GM21526 (cell line): ENCODE results near the gene EFNA5.

Experiments used
- ATAC-seq: cut with Tn5 transposase; IDR thresholded peaks from one replicate; pipeline ENCODE4 v1.9.1; 2021; ENCODE audit warnings: moderate library complexity; ENCODE audit not compliant: unreplicated experiment, low FRiP score

Gene EFNA5

DNA sequence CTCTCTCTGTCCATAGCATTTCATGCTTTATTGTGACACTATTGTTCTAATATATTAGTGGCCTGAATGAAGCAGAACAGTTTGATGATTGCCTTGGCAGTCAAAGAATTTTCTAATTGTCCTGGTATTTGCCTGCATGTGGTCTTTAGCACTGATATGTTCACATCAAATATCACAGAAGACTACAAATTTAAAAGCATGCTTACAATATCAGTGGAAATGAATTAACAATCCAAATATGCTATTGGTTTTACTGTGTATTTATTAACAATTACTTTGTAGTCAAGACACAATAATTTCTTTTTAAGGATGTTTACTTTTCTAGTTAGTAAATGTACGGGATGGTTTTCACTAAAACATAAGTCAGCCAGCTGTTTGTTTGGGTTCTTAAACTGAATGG, 18.3 kb downstream of the EFNA5 start:
- ATAC-seq: no peak

DNA sequence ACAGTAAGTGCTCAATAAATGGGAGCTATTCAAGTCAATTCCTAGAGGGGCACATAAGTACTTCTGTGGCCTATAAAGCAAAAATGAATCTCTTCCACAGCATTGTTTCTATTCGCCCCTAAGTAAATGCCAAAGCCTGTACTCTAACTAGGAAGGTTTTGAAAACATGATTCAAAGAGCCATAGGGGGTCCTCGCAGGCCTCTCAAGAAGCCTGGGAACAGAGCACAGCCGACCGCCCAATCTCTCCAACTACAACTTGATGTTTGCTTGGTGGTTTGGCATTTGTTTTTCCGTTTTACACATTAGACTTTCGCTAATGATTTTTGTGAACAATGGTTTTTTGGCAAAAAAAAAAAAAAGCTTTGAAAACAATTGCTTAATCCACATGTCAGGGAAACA, 19.4 kb downstream of the EFNA5 start:
- no peak for ATAC-seq

DNA sequence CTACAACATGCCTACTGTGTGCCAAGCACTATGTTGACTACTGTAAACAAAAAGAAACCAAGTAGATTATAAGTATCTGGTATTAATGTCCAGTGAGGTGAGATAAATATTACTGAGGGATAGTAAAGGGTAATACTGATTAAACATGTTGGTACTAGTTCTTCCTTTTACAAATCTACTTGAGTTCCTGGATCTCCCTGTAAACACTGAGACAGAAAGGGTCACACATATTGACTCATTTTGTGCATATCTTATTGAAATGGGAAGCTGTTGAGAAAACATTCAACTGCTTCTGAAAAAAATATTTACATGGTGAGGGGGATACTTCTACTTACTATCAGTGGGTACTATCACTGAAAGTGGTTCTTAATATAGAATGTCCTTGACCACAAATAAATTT, 24.3 kb downstream of the EFNA5 start:
- ATAC-seq: no peak

GRCh38 chr5:107640568-107640967, 30.2 kb downstream of the EFNA5 start:
- no peak for ATAC-seq

- ATAC-seq: no peak
Measured at GRCh38 chr5:107639990-107640389, 30.7 kb downstream of the EFNA5 start.

DNA sequence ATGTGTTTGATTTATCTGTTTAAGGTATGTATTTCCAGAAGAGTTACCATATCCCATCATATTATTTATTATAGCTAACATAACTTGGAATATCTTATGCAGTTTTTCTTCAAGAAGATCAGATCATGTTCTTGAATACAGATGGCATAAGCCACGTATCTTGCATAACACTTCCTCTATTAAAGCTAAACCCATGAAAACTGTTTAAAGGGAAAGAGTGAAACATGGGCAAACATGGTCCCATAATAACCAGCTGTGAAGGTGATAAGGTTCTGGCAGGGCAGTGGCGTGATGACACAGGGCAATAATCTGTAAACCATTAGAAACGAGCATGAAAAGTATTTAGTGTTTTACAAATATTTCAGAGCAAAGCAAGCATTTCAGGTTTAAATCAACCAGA, 34.2 kb downstream of the EFNA5 start:
- no peak for ATAC-seq

DNA sequence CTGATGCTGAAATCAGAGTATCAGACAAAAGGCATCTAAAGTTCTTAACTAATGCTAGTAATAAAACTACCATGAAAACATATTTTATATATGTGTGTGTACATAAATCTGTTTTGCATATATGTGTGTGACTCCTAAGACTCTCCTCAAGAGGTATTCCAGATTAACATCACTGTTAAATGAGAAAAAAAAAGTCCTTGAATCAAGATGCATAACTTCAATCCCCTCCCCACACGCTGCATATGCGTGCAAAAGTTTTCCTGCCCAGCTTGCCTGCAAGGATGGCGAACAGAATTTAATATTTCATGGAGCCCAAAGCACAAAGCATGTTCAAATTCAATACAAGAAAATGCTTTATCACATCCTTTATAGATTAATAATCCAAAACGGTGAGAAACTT, 34.7 kb downstream of the EFNA5 start:
- ATAC-seq: no peak

- ATAC-seq: no peak
Measured at GRCh38 chr5:107634981-107635848, 35.5 kb downstream of the EFNA5 start.

DNA sequence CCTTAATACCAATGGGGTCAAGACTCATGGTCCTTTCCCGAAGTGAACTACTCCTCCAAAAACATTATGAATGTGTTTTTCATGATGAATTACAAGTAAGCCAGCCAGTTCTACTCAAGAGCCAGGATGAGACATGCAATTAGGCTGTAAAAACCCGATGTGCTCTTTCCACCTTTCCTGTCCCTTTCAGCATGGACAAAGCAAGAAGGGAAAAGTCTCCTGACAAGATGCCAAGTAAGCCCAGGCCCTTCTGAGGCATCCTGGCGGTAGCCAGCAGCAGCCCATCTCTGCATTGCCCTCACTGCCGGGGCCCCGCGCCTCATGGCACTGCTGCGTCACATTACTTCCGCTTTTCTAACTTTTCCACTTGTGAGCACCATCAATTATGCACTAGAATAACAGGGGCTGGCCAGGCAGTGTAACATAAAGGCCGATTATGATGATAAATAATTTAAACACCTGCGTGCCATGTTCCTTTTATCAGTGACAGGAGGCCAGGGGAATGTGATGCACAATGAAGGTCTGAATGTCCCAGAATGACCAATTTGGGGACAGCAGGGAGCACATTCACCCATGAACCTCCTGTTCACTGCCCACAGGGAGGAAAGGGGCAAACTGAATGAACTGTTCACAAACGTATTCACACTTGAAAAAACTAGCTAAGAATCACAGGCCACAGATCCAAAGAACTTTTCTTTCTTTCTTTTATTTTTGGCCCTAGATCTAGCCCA, 37.4 kb downstream of the EFNA5 start:
- ATAC-seq: no peak

DNA sequence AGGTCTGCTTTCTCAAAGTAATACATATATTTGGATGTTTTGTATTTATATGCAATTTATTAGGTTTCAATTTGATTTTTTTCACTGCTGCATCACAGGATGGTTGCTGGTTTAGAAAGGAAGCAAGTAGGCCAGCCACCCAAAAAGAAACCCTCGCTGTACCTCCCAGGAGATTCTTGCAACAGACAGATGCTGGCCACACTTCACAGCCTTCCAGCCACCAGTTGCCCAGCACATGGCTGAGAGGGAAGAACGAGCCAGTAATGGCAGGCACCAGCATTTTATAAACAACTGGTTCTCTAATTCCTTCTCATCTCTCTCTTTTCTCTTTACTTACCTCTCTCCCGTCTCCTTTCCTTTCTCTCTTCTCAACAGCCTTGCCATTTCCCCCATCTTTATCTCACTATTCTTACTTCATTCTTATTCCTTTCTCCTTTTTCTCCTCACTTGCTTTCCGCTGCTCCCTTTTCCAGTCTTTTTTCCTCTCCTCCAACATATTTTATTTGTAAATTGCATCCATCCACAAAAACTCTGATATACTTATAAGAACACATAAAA, 38.9 kb downstream of the EFNA5 start:
- no peak for ATAC-seq

DNA sequence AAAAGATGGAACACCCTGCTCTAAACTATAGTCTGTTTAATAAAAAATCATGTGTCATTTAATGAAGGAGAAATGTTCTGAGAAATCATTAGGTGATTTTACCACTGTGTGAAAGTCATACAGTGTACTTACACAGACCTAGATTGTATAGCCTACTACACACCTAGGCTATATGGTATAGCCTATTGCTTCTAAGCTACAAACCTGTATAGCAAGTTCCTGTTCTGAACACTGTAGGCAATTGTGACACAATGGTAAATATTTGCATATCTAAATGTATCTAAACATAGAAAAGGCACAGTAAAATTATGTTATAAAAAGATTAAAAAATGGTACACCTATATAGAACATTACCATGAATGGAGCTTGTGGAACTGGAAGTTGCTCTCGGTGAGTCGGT, 40.6 kb downstream of the EFNA5 start:
- ATAC-seq: no peak

GRCh38 chr5:107624235-107624634, 46.5 kb downstream of the EFNA5 start:
- ATAC-seq: no peak

- no peak for ATAC-seq
Measured at GRCh38 chr5:107621089-107621488, 49.6 kb downstream of the EFNA5 start.

DNA sequence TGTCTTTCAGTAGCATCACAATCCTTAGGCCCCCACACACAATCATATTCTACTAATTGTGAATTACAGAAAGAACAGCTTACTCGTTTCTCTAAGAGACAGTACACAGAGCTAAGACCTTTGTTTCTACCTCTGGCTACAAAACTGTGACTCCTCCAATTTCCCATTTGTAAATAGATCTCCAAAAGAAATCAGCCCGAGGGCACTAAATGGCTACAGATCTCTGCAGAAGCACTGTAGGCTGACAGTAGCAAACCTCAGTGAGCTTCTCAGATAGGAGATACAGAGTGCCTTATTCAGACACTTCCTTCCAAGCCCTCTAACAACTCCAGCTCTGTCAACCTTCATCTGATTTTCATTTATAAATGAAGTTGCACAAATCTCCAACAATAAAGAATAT, 51.0 kb downstream of the EFNA5 start:
- no peak for ATAC-seq

GRCh38 chr5:107618242-107618641, 52.5 kb downstream of the EFNA5 start:
- no peak for ATAC-seq

GRCh38 chr5:107617052-107617451, 53.7 kb downstream of the EFNA5 start:
- ATAC-seq: no peak

GRCh38 chr5:107616213-107616612, 54.5 kb downstream of the EFNA5 start:
- ATAC-seq: no peak

DNA sequence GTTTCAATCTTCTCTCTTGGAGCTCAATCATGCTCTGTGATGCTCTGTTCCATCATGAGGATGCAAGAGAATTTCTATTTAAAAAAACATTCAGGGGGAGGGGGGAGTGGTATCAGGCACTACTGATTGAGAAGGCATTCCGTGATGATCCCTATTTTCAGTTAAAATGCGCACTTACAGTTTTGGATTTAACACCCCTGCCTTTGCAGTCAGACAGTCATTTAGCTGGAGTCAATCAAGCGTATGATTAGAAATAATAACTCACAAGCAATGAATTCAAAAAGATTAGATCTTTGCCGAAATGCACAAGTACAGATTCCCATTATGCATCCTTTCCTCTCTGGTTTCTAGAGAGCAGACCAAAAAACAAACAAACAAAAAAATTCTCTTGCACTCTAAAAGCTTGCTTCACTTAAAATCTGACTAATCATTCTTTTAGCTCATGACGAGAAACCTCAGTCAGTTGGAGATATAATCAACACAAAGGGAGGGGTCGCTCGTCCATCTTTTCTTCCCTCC, 55.4 kb downstream of the EFNA5 start:
- no peak for ATAC-seq

DNA sequence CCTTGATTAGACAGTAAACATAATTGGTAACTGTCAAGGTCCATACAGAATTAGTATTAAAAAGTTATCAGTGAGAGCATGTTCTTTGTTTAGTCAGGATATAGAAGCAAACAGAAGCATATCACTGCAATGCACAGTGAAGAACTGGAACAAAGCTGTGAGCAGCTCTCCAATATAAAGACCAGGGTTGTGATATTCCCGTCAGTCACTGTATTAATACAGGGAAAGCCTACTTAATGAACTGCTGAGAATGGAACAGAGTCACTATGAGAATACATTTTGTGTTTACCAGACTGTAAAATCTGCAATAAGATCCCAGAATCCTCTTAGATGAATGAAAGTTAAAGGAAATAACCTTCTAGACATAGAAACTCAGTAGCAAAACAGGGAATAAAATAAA, 58.2 kb downstream of the EFNA5 start:
- no peak for ATAC-seq

- no peak for ATAC-seq
Measured at GRCh38 chr5:107610798-107611197, 59.9 kb downstream of the EFNA5 start.

GRCh38 chr5:107607671-107608345, 62.9 kb downstream of the EFNA5 start:
- no peak for ATAC-seq
